Vagina (tissue), 2 donors: ENCODE results near the gene TCF20. TPM values are rescaled to one million over a fixed set of nuclear protein-coding genes. Genes with fewer than 3 reads are reported as not detected.

Source experiments
- DNase-seq, 2 donors: peaks; one replicate each; pipeline ENCODE4 v3.0.0-alpha.2; 2017; ENCODE audit errors: extremely low spot score in 2 of 2
- H3K27ac ChIP-seq: fragments of 200-600 bp; sonication (generic); one replicate; pipeline ENCODE4 v1.5.1; 2019
- H3K27me3 ChIP-seq: fragments of 200-600 bp; sonication (generic); one replicate; pipeline ENCODE4 v1.5.1; 2019
- H3K36me3 ChIP-seq, 2 donors: fragments of 200-600 bp; sonication (generic); one replicate each; pipeline ENCODE4 v1.5.1; 2017 to 2019
- H3K4me1 ChIP-seq: fragments of 200-600 bp; sonication (generic); one replicate; pipeline ENCODE4 v1.5.1; 2019
- H3K4me3 ChIP-seq, 2 donors: fragments of 200-600 bp; sonication (generic); 1 replicate in 1 of 2; 2 replicates in 1 of 2; pipeline ENCODE4 v1.5.1; 2016 to 2019
- H3K9me3 ChIP-seq: fragments of 200-600 bp; sonication (generic); one replicate; pipeline ENCODE4 v1.5.1; 2019
- POLR2A ChIP-seq, 2 donors: fragments of 450-650 bp; IDR thresholded peaks; one replicate each; pipeline ENCODE4 v1.6.1; 2017; ENCODE audit warnings: antibody characterized with exemption in 2 of 2, mild to moderate bottlenecking in 2 of 2, moderate library complexity in 2 of 2
- POLR2AphosphoS5 ChIP-seq, 2 donors: sonication (generic); formaldehyde crosslinking; IDR thresholded peaks; one replicate each; pipeline ENCODE4 v1.9.0; 2017; ENCODE audit warnings: antibody characterized with exemption in 2 of 2, mild to moderate bottlenecking in 2 of 2, low read depth in 1 of 2; ENCODE audit not compliant: insufficient read depth in 1 of 2
- intact Hi-C: fragments of 100-400 bp; cut with DNase I; formaldehyde crosslinking; loops from one replicate; pipeline ENCODE4 v1.15.1; 2023
- total RNA-seq: library from RNA; depleted of rRNA; stranded (reverse); fragments of >200 nt; gene quantifications from one replicate; pipeline ENCODE4 v1.2.3, GENCODE V29; 2016
- TF ChIP-seq, protein P1 (sequence below), 3 experiments: fragments of 450-650 bp in 2 of 3; fragments of 200-600 bp in 1 of 3; sonication (generic) in 1 of 3; IDR thresholded peaks; one replicate each; pipeline ENCODE4 v1.5.1; 2017 to 2019; ENCODE audit warnings: antibody characterized with exemption in 3 of 3, mild to moderate bottlenecking in 2 of 3, moderate library complexity in 2 of 3

TCF20 gene
- total RNA-seq, 1 donor from 2014 or later = 30.4 TPM

DNA sequence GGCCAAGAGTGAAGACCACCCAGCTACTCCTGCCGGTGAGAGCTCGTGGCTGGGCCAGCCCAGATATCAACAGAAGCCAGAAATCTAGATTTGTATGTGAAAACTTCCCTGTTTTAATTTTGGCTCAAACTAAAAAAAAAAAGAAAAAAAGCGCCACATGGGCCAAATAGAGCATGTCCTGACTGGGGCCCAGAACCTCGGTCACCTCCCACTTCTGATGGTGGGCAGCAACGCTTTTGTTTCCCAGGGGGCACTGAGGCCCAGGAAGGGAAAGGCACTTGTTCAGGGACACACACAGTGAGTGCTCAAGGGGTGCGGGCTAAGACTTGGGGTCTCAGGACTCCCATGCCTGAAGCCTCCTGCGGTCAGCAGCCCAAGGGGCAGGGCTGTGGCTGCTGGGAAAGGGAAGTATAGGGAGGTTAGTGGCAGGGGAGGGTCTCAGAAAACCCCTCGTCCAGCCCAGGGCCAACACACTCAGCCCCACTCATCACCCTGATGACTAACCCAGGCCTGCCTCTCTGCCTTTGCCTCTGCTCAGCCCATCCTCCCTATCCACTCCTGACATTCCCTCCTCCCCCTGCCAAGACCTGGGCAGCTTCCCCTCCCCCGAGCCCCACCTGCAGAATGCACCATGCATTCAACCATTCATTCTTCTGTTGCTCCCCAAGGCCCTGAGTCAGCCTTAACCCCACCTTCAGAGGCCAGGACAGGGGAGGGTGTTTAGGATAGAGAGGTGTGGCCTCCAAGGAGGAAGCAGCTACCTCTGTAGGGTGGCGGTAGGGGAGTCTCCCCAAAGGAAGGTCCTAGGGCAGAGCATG, 30.0 kb upstream of the TCF20 start:
- H3K27ac ChIP-seq = peak overlapping the region; percentile 27
- TF ChIP-seq POLR2AphosphoS5 (IDR thresholded peaks at IDR 0.05; ENCODE audit: insufficient read depth in 1 of 2, low read depth in 1 of 2) = no peak
- peaks cover 28% of the 10 kb centered on the region for H3K4me1 ChIP-seq

GRCh38 chr22:42299586-42300258, 29.3 kb upstream of the TCF20 start:
- intact Hi-C loops = loop anchor here (10.0 kb wide), 1 partner anchor 75 kb away; no protein-coding TSS in a partner anchor

More for the DNA sequence above, 30.0 kb upstream of the TCF20 start:
- intact Hi-C loops = loop anchor here (10.0 kb wide), 1 partner anchor 76 kb away; no protein-coding TSS in a partner anchor
- DNase-seq = no peak
- Histone ChIP-seq H3K27me3 (no peaks in the 10 kb centered on the region), H3K9me3 (no peaks in the 10 kb centered on the region), H3K4me3 (no peak overlapping the region), H3K36me3 (no peaks in the 10 kb centered on the region)

DNA sequence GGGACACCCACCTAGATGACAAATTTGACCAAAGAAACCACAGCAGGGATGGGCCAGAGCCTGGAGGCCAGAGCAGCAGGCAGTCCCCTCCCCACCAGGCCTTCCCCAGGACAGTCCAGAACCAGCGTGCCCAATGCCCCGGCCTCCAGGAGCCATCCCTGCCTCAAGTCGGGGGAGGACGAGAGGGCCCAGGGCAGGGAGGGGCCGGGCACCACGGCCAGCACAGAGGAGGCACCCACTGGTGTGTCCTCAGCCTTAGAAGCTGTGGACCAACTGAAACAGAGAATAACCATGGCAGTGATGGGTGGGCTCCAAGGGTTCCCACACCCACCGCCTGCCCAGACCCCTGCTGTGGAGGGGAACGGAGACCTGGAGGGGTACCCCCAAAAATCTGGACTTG, 28.3 kb upstream of the TCF20 start:
- TF ChIP-seq, protein P1, sequence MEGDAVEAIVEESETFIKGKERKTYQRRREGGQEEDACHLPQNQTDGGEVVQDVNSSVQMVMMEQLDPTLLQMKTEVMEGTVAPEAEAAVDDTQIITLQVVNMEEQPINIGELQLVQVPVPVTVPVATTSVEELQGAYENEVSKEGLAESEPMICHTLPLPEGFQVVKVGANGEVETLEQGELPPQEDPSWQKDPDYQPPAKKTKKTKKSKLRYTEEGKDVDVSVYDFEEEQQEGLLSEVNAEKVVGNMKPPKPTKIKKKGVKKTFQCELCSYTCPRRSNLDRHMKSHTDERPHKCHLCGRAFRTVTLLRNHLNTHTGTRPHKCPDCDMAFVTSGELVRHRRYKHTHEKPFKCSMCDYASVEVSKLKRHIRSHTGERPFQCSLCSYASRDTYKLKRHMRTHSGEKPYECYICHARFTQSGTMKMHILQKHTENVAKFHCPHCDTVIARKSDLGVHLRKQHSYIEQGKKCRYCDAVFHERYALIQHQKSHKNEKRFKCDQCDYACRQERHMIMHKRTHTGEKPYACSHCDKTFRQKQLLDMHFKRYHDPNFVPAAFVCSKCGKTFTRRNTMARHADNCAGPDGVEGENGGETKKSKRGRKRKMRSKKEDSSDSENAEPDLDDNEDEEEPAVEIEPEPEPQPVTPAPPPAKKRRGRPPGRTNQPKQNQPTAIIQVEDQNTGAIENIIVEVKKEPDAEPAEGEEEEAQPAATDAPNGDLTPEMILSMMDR (IDR thresholded peaks at IDR 0.05) = no peak
- TF ChIP-seq POLR2A (IDR thresholded peaks at IDR 0.05) (no peak), POLR2AphosphoS5 (IDR thresholded peaks at IDR 0.05; ENCODE audit: insufficient read depth in 1 of 2, low read depth in 1 of 2) (no peak)
- H3K27me3 ChIP-seq = no peaks in the 10 kb centered on the region
- peaks cover 28% of the 10 kb centered on the region for H3K4me1 ChIP-seq

More at GRCh38 chr22:42299586-42300258, 29.3 kb upstream of the TCF20 start:
- Histone ChIP-seq H3K4me1 (peaks cover 28% of the 10 kb centered on the region), H3K27ac (peak overlapping the region; percentile 27), H3K27me3 (no peaks in the 10 kb centered on the region), H3K9me3 (no peaks in the 10 kb centered on the region), H3K36me3 (no peaks in the 10 kb centered on the region), H3K4me3 (no peak overlapping the region)
- TF ChIP-seq POLR2A (IDR thresholded peaks at IDR 0.05) (no peak), POLR2AphosphoS5 (IDR thresholded peaks at IDR 0.05; ENCODE audit: insufficient read depth in 1 of 2, low read depth in 1 of 2) (no peak)
- TF ChIP-seq, protein P1 (IDR thresholded peaks at IDR 0.05) = no peak
- DNase-seq = no peak

GRCh38 chr22:42297778-42298177, 27.3 kb upstream of the TCF20 start:
- no peaks in the 10 kb centered on the region for H3K9me3 ChIP-seq
- intact Hi-C loops = no loop called here
- no peak overlapping the region for H3K27ac ChIP-seq
- no peak overlapping the region for H3K4me3 ChIP-seq
- peaks cover 28% of the 10 kb centered on the region for H3K4me1 ChIP-seq
- H3K27me3 ChIP-seq = no peaks in the 10 kb centered on the region
- DNase-seq = no peak
- TF ChIP-seq POLR2AphosphoS5 (IDR thresholded peaks at IDR 0.05; ENCODE audit: insufficient read depth in 1 of 2, low read depth in 1 of 2) = no peak
- TF ChIP-seq POLR2A (IDR thresholded peaks at IDR 0.05) = no peak
- TF ChIP-seq, protein P1 (IDR thresholded peaks at IDR 0.05) = no peak
- H3K36me3 ChIP-seq = no peaks in the 10 kb centered on the region

More for the DNA sequence above, 28.3 kb upstream of the TCF20 start:
- intact Hi-C loops = no loop called here
- H3K36me3 ChIP-seq = no peaks in the 10 kb centered on the region
- H3K4me3 ChIP-seq = no peak overlapping the region
- no peaks in the 10 kb centered on the region for H3K9me3 ChIP-seq
- H3K27ac ChIP-seq = no peak overlapping the region
- DNase-seq = no peak

GRCh38 chr22:42296883-42297282, 26.4 kb upstream of the TCF20 start:
- Histone ChIP-seq H3K27ac (no peak overlapping the region), H3K27me3 (no peaks in the 10 kb centered on the region), H3K4me1 (peaks cover 28% of the 10 kb centered on the region), H3K36me3 (no peaks in the 10 kb centered on the region), H3K9me3 (no peaks in the 10 kb centered on the region), H3K4me3 (no peak overlapping the region)
- intact Hi-C loops = no loop called here
- no peak for TF ChIP-seq POLR2A (IDR thresholded peaks at IDR 0.05)
- no peak for TF ChIP-seq POLR2AphosphoS5 (IDR thresholded peaks at IDR 0.05; ENCODE audit: insufficient read depth in 1 of 2, low read depth in 1 of 2)
- TF ChIP-seq, protein P1 (IDR thresholded peaks at IDR 0.05) = no peak
- DNase-seq = no peak
